ENCODE data around the gene PDE6C. TPM values are rescaled to one million over a fixed set of nuclear protein-coding genes. Genes with fewer than 3 reads are reported as not detected.

The PDE6C gene
- total RNA-seq, 2 donors from 2014 or later: not detected

Other genes starting within 250 kb of the PDE6C start
- gene MYOF, start 130.2 kb upstream of the PDE6C start, total RNA-seq: 100 to 1,000 TPM; 106 to 110 TPM
- gene CEP55, start 115.9 kb upstream of the PDE6C start, total RNA-seq: 1 to 10 TPM; 2.0 to 7.4 TPM
- gene FFAR4, start 45.9 kb upstream of the PDE6C start, total RNA-seq: 10 to 100 TPM; 36.9 to 44.4 TPM
- gene RBP4, start 11.3 kb upstream of the PDE6C start, total RNA-seq: 10 to 100 TPM in 1 of 2 donors, 1 to 10 TPM in 1; 8.3 to 10.1 TPM
- gene FRA10AC1, start 90.1 kb downstream of the PDE6C start, total RNA-seq: 10 to 100 TPM in 1 of 2 donors, 1 to 10 TPM in 1; 8.3 to 14.6 TPM
- 1 to 10 TPM in 1 of 2 donors, under 1 TPM in 1; 0.40 to 1.6 TPM for gene LGI1, start 145.4 kb downstream of the PDE6C start, total RNA-seq